Activated CD4-positive, alpha-beta T cell treated with anti-CD3 and anti-CD28 coated beads for 1 hour (primary cell): Measurements from ENCODE around the gene FRMD5.
"Not testable (repeated sequence)": the region's sequence is repeated elsewhere in the genome, so short reads cannot be mapped to it uniquely, and the experiment has no call there.

ENCODE experiments used
- DNase-seq: peaks from one replicate; pipeline ENCODE4 v3.0.0-alpha.2; 2020

The FRMD5 gene

DNA sequence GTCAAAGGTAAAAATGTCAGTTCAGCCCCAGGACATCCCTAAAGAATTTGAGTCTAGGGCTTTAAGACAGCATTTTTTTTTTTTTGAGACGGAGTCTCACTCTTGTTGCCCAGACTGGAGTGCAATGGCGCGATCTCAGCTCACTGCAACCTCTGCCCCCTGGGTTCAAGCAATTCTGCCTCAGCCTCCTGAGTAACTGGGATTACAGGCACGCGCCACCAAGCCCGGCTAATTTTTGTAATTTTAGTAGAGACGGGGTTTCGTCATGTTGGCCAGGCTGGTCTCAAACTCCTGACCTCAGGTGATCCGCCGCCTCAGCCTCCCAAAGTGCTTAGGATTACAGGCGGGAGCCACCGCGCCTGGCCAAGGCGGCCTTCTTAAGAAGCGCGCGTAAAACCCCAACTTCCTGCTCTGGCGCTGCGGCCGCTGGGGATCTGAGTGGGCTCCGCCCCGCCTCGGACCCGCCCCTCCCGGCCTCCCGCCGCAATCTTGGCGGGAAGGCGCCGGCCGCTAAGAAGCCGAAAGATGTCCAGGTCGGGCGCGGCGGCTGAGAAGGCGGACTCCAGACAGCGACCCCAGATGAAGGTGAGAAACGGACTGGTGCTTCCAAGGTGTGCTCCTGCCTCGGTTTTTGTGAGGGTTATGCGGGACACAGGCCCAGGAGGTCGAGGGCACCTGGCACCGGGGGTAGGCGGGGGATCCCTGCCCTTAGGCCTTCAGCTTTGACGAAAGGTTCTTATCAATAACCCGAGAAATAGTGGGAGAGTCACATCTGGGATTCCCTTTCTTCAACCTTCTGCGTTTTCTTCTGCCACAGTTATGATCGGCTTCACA, 368.3 kb downstream of the FRMD5 start, which contains the start of gene WDR76:
Gene WDR76 (plus strand): TSS at position 495 of the 834 bp plus-strand sequence. CDS start 31 bp downstream, at position 526.
- DNase-seq, result peak; percentile 47

DNA sequence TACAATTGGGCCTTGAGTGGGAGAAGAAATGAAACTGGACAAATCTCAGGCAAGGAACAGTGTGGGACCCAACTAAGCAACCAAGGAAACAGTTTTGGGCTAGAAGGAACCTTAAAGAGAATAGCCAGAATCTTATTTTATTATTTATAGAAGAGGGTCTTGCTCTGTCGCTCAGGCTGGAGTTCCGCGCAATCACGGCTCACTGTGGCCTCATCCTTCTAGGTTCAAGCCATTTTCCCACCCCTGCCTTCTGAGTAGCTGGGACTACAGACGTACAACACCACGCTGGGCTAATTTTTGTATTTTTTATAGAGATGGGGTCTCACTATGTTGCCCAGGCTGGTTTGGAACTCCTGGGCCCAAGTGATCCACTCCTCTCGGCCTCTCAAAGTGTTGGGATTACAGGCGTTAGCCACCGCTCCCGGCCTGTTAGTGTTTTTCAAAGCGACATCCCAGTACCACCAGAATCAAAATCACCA, 369.0 kb downstream of the FRMD5 start:
- DNase-seq, result no peak

- not testable (repeated sequence) for DNase-seq
Observed at GRCh38 chr15:43825305-43825704, 369.8 kb downstream of the FRMD5 start.

GRCh38 chr15:43824302-43825246, 370.5 kb downstream of the FRMD5 start, which contains the start of gene MFAP1:
MFAP1 (minus strand) TSS chr15:43824690; CDS start chr15:43824569, 121 bp downstream.
- peak; percentile 85 for DNase-seq

- DNase-seq, result no peak
Observed at GRCh38 chr15:43821505-43821904, 373.6 kb downstream of the FRMD5 start.
